ENCODE results near the gene RAD51D. TPM values are rescaled to one million over a fixed set of nuclear protein-coding genes. Genes with fewer than 3 reads are reported as not detected.
A peak's percentile ranks its signal among the peaks of the same experiment; 100 is the strongest.
"Not testable (repeated sequence)": the region's sequence is repeated elsewhere in the genome, so short reads cannot be mapped to it uniquely, and the experiment has no call there.

The RAD51D gene
- polyA plus RNA-seq (2013, experiment 1 of 2; ENCODE audit: insufficient read length), result 13.7 TPM
- 13.2 TPM for polyA plus RNA-seq (2013, experiment 2 of 2; ENCODE audit: insufficient read length)

DNA sequence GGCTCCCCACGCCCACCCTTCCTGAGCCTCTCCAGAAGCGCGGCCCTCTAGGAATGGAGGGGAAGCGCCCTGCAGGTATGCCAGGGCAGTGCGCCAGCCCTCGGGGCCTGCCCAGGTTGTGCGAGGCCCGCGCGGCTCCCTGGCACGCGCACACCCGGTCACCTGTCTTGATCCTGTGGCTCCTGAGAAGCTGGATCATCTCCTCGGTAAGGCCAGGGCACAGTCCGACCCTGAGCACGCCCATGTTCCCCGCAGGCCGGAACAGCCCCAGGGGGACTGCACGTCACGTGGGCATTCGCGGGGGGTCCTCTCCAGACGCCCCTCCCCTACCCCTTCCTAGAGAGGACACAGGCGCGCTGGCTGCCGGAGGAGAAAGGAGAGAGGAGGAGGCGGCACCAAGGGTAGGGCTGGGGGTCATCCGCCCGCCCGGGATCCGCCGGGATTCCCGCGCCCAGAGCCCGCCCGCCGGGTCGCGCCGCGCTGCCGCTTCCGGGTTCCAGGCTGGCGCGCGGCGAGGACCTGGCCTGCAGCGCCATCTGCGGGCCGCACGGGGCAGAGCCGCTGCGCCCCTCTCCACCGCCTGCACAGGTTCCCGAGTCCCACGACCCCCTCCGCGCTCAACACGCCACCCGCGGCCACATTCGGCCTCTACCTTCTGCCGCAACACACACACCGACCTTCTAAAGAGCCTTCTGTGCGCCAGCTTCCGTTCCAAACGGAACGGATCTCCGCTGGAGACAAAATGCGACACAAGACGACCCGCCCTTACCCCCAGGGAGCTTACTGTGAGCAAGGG lies at the start of gene RAD51D:
RAD51D (minus strand) TSS at position 491 of the 796 bp plus-strand sequence; CDS start at position 244, 247 bp downstream.
- peak; percentile 71 for DNase-seq

DNA sequence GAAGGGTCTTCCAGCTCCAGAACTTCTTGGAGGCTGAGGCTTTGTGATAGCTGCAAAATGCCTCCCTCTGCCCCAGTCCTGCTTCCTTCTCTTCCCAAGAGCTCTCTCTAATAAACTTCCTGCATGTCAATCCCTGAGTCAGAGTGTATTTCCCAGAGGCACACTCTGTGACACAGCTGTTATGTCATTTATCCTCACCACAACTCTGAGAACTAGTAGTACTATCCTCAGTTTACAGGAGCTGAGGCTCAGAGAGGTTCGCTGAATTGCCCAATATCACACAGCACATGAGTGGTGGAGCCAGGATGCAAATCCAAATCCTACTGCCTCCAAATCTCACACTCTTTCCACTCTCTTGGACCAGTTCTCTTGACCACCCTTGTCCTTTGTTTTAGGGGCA lies 48.0 kb upstream of the RAD51D start:
- peak; percentile 12 for DNase-seq

DNA sequence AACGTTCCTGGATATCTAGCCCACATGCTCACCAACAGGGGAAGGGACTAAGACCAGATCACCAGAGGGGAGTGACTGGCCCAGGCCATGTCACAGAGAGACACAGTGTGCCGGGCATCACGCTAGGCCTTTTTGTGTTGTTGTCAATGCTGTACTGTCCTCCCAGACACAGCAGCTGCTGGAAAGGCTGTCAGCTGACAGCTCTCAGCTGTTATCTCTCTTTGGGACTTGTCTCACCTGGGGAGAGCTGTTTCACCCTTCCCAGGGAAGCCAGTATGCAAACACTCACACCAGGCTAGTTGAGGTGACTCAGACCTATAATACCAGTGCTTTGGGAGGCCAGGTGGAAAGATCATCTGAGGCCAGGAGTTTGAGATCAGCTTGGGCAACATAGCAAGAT lies 47.4 kb upstream of the RAD51D start:
- no peak for DNase-seq

DNA sequence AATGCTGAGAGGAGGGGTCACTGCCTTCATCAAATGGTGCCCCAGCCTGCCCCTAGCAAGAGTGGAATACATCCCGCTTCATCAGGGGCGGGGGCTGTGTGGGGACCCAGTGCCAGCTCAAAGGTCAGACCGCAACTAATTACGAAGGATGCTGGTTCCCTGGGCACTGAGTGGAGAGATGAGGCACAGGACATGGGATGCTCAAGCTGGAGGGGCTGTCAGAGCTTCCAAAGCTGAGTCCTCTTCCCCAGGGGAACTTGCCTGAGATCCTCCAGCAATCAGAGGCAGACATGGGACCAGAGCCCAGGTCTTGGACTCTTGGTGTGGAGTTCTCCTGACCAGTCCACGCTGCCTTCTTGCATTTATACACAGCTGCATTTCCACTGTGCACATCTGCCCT lies 46.9 kb upstream of the RAD51D start:
- no peak for DNase-seq

DNA sequence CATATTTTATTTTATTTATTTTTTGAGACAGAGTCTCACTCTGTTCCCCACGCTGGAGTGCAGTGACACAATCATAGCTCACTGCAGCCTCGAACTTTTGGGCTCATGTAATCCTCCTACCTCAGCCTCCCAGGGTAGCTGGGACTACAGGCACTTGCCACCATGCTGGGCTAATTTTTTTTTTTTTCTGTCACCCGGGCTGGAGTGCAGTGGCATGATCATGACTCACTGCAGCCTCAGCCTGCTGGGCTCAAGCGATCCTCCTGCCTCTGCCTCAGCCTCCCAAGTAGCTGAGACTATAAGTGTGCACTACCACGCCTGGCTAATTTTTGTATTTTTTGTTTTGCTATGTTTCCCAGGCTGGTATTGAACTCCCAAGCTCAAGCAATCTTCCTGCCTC lies 45.1 kb upstream of the RAD51D start:
- DNase-seq, result no peak

DNA sequence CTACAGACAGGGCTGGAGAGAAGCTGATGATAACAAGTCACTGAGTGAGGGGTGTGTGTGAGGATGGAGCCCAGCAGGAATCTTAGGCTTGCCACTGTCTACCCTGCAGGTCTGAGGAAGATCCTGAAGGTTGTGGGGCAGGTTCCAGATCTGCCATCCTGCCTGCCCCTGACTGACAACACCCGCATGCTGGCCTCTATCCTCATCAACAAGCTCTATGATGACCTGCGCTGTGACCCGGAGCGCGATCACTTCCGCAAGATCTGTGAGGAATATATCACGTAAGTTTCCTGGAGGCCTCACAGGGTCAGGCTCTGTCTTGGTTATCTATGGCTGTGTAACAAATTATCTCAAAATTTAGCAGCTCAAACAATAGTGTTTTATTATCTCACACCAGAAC lies 44.2 kb upstream of the RAD51D start:
- no peak for DNase-seq

DNA sequence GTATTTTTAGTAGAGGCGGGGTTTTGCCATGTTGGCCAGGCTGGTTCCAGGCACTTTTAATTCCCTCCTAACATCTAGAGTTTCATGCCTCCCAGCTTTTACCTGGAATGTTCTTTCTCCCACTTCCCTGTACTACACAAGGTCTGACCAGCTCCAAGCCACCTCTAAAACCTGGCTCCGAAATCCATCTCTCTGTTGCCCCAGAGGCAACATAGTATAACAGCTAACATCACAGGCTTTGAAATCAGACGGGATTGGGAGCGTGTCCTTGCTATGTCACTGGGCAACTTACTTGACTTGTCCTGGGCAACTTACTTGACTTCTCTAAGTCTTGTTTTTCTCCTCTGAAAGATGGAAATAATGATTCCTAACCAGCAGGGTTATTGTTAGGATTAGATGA lies 43.1 kb upstream of the RAD51D start:
- DNase-seq, result no peak

DNA sequence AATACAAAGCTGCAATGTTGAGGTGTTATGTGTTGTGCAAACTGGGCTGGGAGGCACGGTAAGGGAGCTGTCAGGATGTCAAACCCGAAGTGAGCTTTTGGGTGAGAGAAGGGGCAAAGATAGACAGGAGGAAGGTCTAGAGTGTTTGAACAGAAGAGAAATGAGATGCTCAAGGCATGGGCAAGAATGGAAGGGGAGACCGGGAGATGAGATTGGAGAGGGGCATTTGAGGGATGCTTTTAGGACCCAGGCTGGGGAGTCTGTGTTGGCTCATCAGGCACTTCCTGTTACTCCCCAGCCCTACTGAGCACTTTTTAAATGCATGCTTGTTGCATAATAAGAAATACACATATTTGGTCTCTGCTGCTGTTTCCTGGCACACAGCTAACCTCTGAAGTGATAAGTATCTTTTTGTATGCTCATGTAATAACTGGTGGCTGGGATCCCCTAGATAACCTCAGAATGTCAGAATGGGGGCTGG lies 41.7 kb upstream of the RAD51D start:
- DNase-seq, result no peak

DNA sequence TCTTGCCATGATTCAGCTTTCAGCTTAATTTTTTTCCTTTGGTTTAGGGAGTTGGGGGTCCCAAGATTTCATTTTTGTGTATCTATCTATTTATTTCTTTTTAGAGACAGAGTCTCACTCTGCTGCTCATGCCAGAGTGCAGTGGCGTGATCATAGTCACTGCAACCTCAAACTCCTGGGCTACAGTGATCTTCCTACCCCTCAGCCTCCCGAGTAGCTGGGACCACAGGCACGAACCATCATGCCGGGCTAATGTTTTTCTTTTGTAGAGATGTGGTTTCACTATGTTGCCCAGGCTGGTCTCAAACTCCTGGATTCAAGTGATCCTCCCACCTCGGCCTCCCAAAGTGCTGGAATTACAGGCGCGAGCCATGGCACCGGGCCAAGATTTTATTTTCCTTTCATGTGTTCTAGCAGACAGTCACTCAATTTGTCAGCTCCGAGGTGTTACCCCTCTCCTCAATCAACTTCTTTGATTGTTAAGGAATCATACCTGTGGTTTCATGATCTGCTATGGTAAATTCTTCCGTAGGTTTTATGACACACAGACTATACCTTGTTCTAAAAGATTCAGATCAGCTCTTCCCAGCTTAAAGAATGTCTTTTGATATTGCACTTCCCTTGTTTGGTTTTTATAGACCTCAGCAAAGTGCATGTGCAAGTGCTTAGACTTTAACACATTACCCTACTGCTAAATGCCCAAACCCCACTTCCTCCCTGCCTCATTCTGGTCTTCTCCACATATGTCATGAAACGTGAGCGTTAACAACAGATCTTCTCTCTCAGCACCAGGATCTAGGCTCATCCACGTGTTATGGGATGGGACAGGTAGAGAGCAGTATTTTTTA lies 40.9 kb upstream of the RAD51D start:
- no peak for DNase-seq

DNA sequence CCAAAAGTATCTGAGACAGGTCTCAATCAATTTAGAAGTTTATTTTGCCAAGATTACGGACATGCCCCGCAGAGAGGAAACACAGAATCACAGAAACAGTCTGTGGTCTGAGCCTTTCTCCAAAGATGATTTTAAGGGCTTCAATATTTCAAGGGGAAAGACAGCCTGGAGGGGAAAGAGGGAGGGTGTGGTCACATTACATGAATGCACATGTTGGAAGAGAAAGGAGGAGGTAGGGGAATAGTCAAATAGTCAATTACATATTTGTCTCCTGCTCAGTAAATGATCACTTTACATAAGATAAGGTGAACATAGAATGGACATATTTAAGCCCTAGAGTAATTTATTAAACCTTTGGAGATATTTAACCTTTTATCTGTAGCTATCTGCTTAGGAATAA lies 40.3 kb upstream of the RAD51D start:
- no peak for DNase-seq

DNA sequence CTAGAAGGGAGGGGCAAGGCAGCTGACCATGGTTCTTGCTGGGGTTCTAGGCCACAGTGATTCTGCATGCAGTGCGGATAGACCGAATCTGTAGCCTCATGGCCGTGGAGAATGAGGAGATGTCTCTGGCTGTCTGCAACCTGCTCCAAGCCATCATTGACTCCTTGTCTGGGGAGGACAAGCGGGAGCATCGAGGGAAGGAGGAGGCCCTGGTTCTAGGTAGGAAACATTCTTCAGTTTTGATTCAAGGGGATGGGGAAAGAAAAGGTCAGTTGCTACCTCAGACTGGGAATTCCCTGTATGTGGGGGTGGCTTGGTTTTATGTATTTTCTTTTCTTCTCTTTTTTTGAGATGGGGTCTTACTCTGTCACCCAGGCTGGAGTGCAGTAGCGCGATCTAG lies 35.6 kb upstream of the RAD51D start:
- no peak for DNase-seq

DNA sequence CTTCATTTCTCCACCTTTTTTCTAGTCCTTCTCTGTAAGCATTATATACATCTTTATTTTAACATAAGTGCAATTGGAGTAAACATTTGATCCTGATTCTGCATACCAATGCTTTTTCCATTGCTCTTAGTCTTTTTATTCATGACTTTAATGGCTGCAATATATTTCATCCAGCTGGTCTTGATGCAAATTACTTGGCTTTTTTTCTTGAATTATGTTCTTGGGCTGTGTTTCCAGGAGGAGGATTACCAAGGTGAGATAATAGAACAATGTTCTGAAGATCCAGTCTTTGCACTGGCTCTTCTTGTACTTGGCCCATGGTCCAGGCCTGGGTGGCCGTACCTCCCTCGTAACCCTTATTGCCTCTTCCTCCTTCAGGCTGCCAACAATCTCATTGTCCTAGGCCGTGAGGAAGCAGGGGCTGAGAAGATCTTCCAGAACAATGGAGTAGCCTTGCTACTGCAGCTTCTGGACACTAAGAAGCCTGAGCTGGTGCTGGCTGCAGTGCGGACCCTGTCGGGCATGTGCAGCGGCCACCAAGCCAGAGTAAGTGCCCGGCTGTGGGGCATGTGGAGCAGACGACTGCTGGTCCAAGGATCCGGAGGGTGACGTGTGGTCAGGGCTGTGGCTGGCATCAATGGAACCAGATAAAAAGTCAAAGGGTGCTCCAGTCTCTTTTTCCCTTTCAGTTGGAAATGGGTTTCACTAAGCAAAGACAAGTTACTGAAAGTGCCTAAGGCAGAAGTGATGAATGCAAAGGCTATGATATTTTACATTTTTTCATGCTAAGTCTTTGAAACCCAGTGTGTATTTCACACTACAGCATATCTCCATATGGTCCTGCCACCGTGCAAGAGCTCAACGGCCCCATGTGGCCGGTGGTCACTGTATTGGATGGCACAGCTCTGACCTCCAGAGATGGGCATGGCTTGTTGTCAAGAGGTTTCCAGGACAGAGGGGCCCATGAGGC lies 34.8 kb upstream of the RAD51D start:
- no peak for DNase-seq

DNA sequence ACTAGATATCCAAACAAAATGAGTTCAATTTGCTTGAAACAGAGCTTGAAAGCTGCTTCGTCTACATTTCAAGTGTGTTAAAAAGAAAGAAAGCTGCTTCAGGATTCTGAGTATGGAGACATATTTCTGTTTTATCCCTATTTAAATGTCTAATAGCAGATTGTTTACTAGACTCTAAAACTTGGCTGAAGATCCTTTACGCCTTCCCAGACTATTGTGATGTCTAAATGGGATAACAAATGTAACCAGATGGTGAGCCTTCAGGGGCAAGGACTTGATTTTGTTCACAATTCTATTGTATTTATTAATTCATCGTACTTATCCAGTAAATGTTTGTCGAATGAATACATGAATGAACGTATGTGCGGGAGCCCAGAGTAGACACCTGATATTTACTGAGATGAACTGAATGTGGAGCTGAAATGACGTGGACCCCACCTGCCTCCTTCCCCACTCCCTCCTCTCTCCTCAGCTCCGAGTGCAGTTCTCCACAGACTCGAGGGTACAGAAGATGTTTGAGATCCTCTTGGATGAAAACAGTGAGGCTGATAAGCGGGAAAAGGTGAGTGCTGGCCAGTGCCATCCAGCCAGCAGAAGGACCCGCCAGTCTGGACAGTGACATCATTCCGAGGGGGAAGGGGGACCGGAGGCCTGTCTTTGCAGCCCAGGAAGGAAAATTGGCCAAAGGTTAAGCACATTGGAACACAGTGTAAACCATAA lies 32.9 kb upstream of the RAD51D start:
- DNase-seq, result no peak

DNA sequence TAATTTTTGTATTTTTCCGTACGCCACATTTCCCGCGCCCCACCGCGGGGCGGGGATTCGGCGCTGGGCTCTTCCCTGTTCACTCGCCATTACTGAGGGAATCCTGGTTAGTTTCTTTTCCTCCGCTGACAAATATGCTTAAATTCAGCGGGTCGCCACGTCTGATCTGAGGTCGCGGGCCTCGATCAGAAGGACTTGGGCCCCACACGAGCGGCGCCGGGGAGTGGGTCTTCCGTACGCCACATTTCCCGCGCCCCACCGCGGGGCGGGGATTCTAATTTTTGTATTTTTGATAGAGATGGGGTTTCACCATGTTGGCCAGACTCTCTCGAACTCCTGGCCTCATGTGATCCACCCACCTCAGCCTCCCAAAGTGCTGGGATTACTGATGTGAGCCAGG lies 31.4 kb upstream of the RAD51D start:
- DNase-seq, result not testable (repeated sequence)

DNA sequence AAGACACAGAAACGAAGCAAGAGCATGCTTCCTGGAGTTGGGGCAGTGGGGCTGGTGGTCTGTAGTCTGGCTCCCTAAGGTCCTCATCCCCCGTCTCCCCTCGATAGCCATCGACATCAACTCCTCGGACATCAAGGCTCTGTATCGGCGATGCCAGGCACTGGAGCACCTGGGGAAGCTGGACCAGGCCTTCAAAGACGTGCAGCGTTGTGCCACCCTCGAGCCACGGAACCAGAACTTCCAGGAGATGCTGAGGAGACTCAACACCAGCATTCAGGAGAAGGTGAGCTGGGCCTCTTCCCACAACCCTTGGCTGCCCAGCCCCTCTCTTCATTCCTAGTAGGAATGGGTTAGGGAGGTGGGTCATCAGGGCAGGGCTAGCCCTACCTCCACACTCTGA lies 30.3 kb upstream of the RAD51D start:
- no peak for DNase-seq

DNA sequence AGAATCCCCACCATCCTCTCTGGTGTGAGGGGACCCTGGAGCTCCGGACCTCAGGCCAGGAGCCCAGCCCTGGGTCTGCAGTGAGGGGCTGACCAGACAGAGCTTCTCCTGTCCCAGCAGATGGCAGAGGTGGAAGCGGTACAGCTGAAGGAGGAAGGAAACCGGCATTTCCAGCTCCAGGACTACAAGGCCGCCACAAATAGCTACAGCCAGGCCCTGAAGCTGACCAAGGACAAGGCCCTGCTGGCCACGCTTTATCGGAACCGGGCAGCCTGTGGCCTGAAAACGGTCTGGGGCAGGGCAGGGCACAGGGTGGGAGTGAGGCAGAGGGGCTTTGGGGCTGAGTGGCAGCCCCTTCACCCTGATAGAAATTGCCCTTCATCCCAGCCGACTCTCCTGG lies 28.5 kb upstream of the RAD51D start:
- DNase-seq, result no peak

DNA sequence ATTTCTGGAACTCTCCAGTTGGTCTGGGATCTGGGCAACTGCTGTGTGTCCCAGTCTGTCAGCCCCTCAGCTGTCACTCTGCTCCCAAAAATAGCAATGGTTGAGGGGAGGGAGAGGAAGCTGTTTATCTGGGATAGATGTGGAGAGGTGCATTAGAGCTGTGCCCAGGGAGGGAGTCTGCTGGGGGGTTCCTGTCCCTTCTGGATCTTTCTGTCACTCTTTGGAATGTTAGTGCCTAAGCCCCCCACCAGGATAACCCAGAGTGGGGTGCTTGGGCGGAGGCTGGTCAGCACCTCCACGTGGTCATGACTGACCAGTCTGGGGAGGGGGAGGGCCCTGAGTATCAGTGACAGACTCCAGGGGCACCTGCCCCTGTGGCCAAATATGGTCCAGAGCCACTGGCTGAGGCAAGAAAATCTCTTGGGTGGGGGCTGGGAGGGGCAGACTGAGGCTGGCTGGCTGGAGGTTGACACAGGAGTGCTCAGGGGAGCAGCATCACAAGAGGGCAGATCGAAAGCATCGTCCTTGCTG lies 27.8 kb upstream of the RAD51D start, which contains the start of gene UNC45B:
UNC45B (plus strand) TSS at position 443 of the 531 bp plus-strand sequence. CDS start 447 bp downstream, outside the sequence.
- no peak for DNase-seq

DNA sequence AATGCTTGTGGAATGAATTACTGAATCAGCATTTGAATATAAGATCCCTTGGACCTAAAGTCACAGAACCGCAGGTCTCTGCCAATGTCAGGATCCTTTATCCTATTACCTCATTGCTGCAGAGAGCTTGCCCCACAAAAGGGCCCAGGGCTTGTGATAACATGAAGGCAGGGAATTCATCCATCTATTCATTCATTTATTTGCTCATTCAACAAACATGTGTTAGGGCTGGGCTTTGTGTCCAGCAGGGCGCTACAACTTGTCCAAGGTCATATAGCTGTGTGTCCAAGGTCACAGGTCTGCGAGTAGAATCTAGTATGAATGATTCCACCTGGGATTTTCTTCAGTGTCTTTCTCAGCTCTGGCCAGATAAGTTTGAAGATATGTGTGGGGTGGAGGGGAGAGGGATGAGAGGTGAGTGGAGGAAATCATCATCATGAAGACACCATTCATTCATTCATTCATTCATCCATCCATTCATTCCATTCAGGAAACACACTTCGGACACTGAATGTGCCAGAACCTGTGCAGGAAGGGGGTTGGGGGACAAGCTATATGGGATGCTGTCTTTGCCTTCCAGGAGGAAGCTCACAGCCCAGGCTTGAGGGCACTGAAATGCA lies 26.7 kb upstream of the RAD51D start:
- DNase-seq, result no peak

DNA sequence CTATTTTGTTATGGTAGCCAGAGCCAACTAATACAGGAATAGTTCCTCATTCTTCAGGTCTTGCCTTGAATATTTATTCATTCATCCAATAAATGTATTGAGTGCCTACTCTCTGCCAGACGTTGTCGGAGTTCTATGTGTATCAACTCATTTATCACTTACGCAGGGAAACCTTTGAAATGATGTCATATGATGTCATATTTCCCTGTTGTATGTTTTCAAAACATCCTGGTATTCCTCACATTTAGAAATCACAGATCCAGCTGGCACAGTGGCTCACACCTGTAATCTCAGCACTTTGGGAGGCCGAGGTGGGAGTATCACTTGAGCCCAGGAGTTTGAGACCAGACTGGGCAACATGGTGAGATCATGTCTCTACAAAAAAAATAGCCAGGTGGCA lies 25.2 kb upstream of the RAD51D start:
- no peak for DNase-seq

DNA sequence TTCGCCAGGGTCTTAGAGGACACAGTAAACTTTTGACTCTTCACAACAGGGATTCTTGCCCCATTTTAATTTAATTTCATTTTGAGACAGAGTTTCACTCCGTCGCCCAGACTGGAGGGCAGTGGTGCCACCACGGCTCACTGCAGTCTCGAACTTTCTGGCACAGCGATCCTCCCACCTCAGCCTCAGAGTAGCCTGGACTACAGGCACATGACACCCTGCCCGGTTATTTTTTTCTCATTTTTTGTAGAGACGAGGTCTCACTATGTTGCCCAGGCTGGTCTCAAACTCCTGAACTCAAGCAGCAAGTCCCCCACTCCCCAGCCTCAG lies 22.8 kb upstream of the RAD51D start:
- no peak for DNase-seq

All from fibroblast of skin of abdomen (primary cell).